Sigmoid colon (tissue), 4 donors: ENCODE measurements around the gene TTC31.

ENCODE experiments used
- CTCF ChIP-seq, 4 experiments: fragments of 450-650 bp in 3 of 4; fragments of 200-600 bp in 1 of 4; IDR thresholded peaks; one replicate each; pipeline ENCODE4 v1.5.1; 2016 to 2019; ENCODE audit warnings: antibody characterized with exemption in 4 of 4, mild to moderate bottlenecking in 3 of 4, moderate library complexity in 2 of 4
- POLR2AphosphoS5 ChIP-seq, 4 donors: sonication (generic); formaldehyde crosslinking; IDR thresholded peaks; one replicate each; pipeline ENCODE4 v1.6.1; 2017; ENCODE audit warnings: antibody characterized with exemption in 4 of 4

GRCh38 chr2:74501335-74502071 lies 18.6 kb downstream of the TTC31 start:
- TF ChIP-seq CTCF (IDR thresholded peaks at IDR 0.05) (no peak), POLR2AphosphoS5 (IDR thresholded peaks at IDR 0.05) (no peak)
